NOMO-1 treated with DMSO at 0.1 percent for 48 hours (cell line): ENCODE measurements around the gene TBX10.
"Not testable (repeated sequence)": the region's sequence is repeated elsewhere in the genome, so short reads cannot be mapped to it uniquely, and the experiment has no call there.

Source experiments
- DNase-seq: peaks from one replicate; lab custom pipeline; 2025; ENCODE audit not compliant: unreplicated experiment; lab: John Stamatoyannopoulos, UW

TBX10 gene

DNA sequence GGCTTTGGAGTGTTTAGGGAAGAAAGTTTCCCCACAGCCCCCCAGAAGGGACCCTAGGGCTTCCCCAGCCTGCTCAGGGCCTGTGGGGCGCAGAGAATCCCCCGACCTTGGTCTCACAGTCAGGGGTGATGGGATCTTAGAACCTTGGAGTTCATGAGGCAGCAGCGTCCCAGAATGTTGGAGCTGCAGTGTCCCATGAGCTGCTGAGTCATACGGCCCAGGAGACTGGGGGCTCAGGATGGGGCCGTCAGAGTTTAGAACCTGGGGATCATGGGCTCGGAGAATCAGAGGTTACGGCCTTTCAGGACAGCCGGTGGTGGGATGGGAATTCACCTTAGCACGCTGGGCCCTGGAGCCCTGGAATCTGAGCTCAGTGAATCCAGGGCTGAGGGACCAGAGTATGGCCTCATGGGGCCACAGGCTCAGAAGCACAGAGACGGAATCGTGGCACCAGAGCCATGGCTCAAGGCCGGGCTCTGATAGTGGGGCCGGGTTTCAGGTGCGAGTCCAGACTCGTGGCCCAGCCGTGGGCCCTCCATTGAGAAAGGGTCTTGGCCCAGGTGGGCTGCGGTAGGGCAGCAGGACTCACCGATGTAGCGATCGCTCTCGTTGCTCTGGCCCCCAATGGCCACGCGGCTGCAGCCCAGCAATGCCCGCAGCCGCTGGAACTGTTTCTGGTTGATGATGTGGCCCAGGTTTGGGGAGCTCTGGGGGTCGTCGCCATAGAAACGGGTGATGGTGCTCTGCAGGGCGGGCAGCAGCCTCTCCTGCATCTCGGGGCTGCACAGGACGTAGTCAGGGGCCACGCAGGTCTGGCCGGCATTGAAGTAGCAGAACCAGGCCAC is 25.4 kb upstream of the TBX10 start:
- no peak for DNase-seq

DNA sequence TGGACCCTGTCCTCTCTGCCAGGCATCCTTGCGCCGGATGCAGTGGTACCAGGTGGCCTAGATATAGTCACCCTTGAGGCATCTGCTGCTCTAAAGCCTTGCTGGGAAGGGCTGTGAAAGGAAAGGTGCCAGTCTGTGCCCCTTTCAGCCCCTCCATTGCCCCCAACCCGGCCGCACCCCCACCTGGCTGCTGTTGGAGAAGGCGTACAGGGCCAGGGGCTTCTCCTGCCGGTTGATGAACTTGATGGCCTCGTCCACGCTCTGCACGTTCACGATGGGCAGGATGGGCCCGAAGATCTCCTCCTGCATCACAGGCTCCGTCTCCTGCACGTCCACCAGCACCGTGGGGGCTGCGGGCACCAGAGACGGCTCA is 24.6 kb upstream of the TBX10 start:
- DNase-seq = no peak

DNA sequence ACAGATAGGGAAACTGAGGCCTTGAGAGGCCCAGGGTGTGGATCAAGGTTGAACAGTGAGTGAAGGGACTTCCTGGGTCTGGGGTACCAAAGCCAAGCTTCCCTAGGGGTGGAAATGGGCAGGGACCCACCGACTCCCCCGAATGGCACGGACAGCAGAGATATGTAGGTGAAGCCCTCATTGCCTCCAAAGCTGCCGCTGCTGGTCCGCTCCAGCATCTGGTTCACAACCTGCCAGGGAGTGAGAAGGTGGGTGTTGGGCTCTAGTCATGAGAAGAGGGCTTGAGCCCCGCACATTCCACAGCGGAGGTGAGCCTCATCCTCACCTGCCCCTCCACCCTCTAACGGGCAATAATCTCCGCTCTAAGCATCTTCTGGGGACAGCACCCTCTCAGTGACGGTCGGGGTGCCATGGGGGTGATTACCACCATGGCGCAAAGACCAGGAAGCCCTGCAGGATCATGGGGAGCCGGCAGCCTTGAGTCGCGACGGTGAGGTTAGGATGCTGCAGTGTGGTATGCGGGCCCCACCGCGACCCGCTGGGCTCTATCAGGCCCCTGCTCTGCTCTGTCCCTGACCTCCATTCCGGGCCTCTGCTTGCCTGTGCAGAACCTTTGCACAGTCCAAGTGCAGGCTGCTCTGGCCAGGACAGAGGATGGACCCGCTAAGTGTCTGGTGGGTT is 24.1 kb upstream of the TBX10 start:
- no peak for DNase-seq

DNA sequence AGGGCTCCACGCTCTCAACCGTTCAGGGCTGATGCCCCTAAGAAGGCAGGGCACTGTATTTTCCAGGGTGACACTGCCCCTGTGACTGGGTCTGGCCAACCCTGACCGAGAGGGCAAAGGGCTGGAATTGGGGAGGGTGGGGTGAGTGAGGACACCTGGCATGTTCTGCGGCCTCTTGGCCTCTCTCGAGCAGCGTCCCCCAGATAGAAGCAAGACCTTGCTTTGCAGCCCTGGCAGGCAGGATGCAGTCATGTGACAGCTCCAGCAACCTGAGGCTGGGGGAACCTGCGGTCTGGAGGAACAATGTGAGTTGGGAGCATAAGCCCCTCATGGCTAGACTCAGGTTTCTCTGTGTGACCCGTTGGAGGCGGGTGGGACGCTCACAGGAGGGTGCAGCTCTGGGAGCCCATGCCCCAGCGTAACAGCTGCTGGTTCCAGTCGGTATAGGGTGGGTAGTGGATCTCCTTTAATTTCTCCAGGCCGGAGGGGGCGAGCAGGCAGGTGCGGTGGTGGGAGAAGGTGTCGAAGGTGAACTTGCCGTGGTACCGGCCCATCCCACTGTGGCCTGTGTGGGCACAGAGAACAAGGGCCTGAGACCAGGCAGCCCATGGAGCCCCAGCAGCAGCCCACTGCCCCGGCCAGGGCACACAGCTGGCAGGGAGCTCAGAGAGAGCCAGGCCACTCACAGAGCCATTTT is 23.4 kb upstream of the TBX10 start:
- DNase-seq = no peak

DNA sequence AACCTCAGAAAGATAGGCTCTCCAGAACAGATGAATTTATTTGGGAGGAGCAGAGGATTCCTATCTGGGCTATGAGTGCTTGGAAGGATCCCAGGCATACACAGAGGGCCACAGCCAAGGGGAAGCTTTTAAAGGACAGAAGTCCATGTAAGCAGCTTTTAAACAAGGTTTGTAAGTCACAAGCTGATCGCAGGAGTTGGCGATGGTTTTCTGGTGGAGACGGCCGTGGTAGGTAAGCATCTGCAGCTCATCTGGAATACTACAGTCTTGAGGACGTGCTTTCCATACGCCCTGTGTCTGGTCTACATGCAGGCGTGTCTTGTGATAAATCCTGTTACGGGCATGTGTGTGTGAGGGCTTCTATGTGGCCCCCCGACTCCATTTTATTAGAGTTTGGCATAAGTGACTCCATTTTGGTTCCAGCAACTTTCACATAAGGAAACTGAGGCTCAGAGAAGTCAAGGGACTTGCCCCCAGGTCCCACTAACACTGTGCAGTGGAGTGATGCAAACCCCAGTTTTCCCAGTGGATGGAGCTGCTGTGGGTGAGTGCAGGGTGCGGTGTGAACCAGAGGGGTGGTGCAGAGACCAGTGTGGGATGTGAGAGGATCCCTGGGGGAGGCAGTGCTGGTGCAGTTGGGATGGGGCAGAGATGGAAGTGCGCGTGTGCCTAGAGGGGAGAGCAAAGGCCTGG is 22.7 kb upstream of the TBX10 start:
- no peak for DNase-seq

DNA sequence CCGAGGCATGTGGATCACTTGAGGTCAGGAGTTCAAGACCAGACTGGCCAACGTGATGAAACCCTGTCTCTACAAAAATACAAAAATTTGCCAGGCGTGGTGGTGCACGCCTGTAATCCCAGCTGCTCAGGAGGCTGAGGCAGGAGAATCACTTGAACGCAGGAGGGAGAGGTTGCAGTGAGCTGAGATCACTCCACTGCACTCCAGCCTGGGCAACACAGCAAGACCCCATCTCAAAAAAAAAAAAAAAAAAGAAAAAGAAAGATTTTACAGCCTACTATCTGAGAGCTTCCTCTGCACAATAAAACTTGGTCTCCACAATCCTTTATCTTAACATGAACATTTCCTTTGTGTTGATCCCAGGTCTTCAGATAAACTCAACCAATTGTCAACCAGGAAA is 21.2 kb upstream of the TBX10 start:
- not testable (repeated sequence) for DNase-seq

DNA sequence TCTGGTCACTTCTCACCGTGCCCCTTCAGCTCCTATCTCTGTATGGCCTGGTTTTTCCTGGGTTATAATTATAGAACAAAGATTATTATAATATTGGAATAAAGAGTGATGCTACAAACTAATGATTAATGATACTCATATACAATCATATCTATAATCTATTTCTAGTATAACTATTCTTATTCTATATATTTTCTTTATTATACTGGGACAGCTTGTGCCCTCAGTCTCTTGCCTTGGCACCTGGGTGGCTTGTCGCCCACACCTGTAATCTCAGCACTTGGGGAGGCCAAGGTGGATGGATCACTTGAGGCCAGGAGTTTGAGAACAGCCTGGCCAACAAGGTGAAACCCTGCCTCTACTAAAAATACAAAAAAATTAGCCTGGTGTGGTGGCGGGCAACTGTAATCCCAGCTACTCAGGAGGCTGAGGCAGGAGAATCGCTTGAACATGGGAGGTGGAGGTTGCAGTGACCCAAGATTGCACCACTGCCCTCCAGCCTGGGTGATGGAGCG is 20.1 kb upstream of the TBX10 start:
- not testable (repeated sequence) for DNase-seq

DNA sequence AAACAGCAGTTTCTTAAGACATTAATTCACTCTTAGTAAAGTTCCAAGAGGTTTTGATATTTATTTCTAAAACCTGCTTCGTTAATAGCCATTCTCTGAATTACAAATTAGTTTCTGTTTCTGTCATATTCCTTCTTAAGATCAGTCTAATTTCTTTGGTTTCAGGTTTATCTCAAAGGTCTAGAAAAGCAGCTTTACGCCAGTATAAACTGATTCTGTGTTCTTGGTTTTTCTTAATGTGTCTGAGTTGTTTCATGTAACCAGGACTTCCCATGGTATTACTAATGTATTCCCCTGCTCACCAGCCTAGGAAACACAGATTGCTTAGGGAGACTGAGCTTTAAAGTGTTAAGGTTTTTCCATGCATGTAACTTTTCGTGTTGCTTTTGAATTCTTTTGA is 17.7 kb upstream of the TBX10 start:
- DNase-seq = no peak

DNA sequence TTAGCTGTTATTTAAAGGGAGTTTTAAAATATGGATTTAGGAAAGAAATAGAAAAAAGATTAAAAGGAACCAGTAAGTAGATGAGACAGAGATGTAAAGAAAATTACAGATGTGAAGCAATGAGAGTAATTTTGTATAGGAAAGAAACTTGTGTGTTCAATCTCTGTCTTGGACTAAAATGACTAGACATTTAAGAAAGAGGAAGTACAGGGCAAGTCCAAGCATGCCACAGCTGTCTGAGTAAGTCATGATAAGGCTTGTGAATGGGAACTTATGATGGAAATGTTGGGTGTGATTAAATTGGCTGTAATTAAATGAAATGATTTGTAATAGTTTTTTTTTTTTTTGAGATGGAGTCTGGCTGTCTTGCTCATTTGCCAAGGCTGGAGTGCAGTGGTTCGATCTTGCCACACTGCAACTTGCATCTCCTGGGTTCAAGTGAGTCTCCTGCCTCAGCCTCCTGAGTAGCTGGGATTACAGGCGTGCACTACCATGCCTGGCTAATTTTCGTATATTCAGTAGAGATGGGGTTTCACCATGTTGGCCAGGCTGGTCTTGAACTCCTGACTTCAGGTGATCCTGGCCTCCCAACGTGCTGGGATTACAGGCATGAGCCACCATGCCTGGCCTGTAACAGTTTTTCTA is 16.8 kb upstream of the TBX10 start:
- peak; percentile 98 for DNase-seq

DNA sequence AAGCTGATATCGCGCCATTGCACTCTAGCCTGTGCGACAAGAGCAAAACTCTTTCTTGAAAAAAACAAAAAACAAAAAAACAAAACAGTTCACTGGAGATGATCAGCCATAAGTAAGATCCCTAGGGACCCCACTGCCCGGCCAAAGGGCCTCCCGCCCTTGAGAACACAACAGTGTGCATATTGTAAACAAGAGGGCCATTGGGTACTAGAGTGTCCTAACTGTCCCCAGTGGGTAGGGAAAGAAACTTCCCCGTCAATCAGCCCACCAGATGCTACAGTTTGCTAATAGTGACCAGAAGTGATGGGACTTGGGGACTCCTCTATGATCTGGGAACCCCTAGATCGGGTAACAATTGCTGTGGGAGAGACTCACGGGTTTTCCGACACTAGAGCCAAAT is 14.7 kb upstream of the TBX10 start:
- DNase-seq = no peak

DNA sequence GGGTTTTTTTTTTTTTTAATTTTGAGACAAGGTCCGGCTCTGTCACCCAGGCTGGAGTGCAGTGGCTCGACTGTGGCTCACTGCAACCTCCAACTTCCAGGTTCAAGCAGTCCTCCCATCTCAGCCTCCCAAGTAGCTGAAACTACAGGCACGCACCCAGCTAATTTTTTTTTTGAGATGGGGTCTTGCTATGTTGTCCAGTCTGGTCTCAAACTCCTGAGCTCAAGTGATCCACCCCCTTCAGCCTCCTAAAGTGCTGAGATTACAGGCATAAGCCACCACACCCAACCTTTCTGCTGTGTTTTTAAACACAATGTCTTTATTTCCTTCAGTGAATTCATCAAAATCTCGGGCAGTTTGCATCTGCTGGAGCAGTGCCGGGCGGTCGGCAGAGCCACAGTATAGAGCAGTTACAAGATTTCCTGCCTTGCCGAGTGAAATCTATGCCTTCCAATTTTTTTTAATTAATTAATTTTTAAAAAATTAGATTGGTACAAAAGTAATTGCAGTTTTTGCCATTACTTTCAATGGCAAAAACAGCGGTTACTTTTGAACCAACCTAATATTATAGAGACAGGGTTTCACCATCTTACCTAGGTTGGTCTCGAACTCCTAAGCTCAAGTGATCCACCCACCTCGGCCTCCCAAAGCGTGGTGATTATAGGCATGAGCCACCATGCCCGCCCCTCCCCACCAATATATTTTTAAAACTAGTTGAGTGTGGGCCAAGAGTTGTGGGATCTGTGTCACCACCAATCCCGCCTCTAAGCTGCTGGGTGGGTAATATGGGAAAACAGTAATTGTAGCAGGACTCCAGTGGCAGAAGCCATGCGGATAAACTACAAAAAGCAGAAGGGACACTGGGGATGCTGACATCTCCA is 13.6 kb upstream of the TBX10 start:
- no peak for DNase-seq

DNA sequence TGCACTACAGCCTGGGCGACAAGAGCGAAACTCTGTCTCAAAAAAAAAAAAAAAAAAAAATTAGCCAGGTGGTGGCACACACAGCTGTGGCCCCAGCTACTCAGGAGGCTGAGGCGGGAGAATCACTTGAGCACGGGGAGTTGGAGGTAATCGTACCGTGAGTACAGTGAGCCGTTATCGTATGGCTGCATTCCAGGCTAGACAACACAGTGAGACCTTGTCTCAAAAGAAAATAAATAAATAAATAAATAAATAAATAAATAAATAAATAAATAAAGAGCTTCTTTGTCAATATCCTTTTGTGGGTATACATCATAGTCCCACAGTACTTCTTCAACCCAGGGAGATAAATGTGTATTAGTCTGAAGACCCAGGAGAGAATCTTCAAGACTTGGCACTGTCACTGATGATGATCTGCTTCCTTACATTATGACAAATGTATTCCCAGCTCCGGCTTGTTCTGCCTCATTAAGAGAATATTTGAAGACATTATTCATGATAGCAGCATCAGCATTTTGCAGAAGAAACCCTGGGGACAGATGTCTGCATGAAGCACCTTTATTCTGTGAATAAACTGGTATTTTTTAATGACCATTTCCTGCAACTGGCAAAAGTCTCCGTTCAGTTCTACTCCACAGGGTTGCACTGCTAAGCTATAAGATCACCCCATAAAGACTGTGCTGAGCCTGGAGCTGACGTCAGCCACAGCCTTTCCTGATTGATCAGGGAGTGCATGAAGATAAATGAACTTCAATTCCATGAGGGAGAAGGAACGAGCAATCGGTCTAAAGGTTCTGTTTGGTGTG is 12.6 kb upstream of the TBX10 start:
- DNase-seq = no peak

DNA sequence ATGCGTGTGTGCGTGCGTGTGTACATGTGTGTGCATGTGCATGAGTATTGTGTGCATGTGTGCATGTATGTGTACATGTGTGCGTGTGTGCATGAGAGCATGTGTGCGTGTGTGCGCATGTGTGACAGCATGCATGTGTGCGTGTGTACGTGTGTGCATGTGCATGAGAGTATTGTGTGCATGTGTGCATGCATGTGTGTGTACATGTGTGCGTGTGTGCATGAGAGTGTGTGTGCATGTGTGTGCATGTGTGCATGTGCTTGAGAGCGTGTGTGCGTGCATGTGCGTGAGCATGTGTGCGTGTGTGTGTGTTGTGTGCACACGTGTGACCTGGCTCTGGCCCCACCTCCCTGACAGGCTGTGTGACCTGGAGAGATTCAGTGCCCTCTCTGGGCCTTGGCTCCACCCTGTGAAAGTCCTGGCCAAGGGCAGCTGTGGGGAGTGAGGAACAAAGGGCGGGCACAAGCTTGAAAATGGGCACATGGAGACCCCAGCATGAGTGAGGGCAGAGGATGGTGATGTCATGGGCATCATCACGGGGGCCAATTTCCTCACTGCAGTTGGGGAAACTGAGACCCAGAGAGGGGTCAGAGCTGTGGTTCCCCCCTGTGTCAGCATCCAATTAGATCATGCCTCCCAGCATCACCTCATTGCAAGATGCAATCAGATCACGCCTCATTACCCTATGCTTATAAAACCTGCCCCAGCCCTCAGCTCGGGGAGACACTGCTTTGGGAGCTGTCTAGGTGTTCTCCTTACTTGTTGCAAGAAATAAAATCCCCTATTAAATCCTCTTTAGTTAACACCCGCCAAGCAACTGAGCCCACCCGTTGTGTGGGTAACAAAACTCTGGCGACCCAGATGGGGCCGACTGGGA is 10.3 kb upstream of the TBX10 start:
- DNase-seq = peak; percentile 50

DNA sequence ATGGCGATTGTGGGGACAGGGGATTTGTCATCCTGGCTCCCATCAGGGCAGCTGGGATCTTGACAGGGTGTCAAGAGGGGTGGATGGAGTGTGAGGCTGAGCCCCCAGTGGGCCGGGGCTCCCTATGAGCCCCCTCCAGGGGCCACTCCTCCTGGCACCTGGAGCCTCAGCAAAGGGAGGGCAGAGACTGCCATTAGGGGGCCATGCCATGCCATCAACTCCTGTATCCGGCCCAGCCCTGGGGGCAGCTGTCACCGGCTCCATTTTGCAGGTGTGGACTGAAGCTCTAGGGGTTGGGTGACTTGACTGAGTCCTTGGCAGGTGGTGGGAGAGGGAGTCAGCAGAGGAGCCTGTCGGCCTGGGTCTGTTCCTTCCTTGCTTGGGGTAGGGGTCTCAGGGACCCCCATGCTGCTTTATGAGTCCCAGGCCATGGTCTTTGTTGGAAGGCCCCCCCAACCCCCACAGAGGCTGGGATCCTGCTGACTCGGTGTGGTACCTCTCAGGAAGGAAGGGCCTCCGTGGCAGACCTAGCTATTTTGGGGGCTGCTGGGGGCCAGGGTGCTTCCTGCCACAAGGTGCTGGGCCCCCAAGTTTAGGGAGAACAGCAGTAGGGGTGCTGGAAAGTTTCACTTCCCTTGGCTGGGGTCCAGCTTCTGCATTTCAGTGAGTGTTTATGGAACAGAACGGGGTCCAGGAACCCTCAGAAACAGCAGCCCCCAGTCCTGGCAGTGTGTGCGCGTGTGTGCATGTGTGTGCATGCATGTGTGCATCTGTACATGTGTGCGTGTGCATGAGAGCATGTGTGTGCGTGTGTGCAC is 9.4 kb upstream of the TBX10 start:
- peak; percentile 62 for DNase-seq

DNA sequence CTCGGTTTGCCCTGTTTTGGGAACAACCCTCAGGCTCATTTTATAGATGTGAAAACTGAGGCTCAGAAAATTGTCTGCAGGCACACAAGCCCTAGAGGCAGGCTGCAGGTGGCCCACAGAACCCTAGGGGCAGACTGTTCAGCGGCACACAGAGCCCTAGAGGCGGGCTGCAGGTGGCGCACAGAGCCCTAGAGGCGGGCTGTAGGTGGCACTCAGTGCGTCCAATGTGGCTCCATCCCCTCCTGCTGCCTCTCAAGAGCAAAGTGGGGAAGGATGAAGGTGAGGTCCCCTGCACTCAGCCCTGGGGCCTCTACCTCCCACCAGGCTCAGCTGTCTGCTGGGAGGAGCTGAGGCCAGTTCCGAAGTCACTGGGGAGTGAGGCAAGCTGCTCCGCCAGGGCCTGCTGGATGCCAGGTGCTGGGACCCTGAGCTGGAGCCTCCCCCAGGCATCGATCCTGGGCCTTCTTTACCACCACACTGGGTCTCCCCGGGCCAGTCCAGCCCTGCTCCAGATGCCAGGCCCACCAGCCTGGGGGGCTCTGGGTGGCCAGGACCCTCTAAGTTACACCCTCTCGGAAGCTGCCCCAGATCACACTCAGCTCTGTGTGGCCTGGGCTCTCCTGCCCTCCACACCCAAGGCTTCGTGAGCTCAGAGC is 8.7 kb upstream of the TBX10 start:
- peak; percentile 75 for DNase-seq

DNA sequence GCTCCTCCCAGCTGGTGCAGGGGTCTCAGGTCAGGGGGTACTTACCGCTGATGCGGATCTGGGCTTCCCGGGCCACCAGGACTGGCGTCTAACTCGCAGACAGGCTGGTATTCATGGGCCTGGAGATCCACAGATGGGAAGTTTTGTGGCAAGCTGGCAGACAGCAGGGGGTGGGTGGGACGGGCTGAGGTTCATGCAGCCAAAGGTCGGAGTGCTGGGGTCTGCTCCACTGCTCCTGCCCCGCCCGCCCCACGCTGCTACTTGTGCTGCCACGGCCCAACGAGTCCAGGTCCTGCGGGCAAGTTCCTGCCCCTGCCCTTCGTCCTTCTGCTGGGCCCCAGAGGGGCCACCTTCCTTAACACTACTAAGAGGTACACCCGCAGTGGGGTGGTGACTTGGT is 7.9 kb upstream of the TBX10 start:
- no peak for DNase-seq
